ENCODE data around the gene XPNPEP1. TPM values are rescaled to one million over a fixed set of nuclear protein-coding genes. Genes with fewer than 3 reads are reported as not detected.

XPNPEP1 gene
- 10 to 100 TPM; 72.5 to 89.6 (median 81.6) TPM for polyA plus RNA-seq (ENCODE audit: insufficient read depth in 1 of 5, insufficient read length in 5 of 5, low replicate concordance in 1 of 5)
- long read RNA-seq, donor 1, transcript XPNPEP1-218 (21 exons, 2,539 nt) = major isoform, 12 of 20 reads
- long read RNA-seq, donor 1, transcript XPNPEP1-202 (7 exons, 881 nt) = minor isoform, 6 of 20 reads
- long read RNA-seq, donor 1, partial matches to known transcripts = 0 of 20 reads
- long read RNA-seq, donor 1, other reads (novel, unspliced or antisense) = 0 of 20 reads
- long read RNA-seq, donor 2, transcript XPNPEP1-218 (21 exons, 2,539 nt) = major isoform, 8 of 19 reads
- long read RNA-seq, donor 2, partial matches to known transcripts = 10 of 19 reads
- long read RNA-seq, donor 2, other reads (novel, unspliced or antisense) = 0 of 19 reads
- long read RNA-seq, donor 3, transcript XPNPEP1-218 (21 exons, 2,539 nt) = major isoform, 8 of 11 reads
- long read RNA-seq, donor 3, partial matches to known transcripts = 0 of 11 reads
- long read RNA-seq, donor 3, other reads (novel, unspliced or antisense) = 0 of 11 reads
- long read RNA-seq, donor 4, partial matches to known transcripts = 0 of 7 reads
- long read RNA-seq, donor 4, other reads (novel, unspliced or antisense) = 0 of 7 reads
- long read RNA-seq, donor 5, transcript XPNPEP1-218 (21 exons, 2,539 nt) = major isoform, 15 of 16 reads
- long read RNA-seq, donor 5, partial matches to known transcripts = 0 of 16 reads
- long read RNA-seq, donor 5, other reads (novel, unspliced or antisense) = 0 of 16 reads
- long read RNA-seq, donor 6, transcript XPNPEP1-218 (21 exons, 2,539 nt) = major isoform, 12 of 32 reads
- long read RNA-seq, donor 6, transcript XPNPEP1-202 (7 exons, 881 nt) = minor isoform, 6 of 32 reads
- long read RNA-seq, donor 6, partial matches to known transcripts = 10 of 32 reads
- long read RNA-seq, donor 6, other reads (novel, unspliced or antisense) = 0 of 32 reads
- long read RNA-seq, donor 7, transcript XPNPEP1-218 (21 exons, 2,539 nt) = major isoform, 9 of 28 reads
- long read RNA-seq, donor 7, partial matches to known transcripts = 14 of 28 reads
- long read RNA-seq, donor 7, other reads (novel, unspliced or antisense) = 0 of 28 reads
- long read RNA-seq, donor 8, partial matches to known transcripts = 0 of 5 reads
- long read RNA-seq, donor 8, other reads (novel, unspliced or antisense) = 0 of 5 reads

DNA sequence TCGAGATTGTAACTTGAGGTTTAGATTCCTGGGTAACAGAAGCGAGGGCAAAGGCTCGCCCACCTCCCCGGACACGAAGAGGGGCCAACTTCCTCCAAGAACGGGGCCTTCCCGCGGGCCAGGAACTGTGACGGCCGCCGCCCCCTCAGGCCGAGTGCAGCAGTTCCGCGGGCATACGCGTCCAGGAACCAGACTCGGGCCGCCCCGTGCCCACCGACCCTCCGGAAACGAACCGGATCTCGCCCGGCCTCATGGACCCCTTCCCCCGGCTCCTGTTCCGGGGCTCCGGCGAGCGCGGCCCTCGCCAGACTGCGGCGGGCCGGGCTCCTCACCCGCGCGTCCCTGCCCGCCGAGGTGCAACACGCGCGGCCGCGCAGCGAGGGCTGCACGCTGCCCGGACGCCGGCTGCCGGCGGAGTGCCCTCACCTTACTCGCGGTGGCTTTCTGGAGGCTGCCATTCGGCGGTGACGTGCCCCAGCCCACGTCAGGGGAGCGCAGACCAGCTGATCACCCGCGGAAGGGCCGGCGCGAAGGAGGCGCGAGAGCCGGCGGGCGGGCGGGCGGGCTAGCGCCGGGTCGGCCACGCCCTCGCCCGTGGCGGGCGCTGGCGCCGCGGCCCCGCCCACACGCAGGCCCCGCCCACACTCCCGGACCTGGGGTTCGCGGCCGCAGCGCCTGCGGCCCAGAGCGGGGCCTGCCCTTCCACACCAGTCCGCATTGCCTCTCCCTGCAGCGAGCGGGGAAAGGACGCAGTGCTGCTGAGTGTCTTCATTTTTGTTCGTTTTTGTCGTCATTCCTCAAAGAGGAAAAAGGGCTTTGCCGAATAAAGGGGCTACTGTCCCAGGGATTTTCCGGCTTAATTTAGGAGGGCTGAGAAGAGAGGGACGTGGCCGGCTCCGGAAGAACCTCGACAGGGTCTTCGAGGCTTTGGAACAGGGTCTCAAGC lies at the start of gene XPNPEP1:
Gene XPNPEP1 (minus strand): TSS at position 536 of the 946 bp plus-strand sequence. CDS start 78 bp downstream, at position 458.
- peak; percentile 84 for DNase-seq

- DNase-seq = no peak
Measured at GRCh38 chr10:109972372-109973001, 49.2 kb upstream of the XPNPEP1 start.

GRCh38 chr10:109971634-109972033 lies 48.3 kb upstream of the XPNPEP1 start:
- no peak for DNase-seq

DNA sequence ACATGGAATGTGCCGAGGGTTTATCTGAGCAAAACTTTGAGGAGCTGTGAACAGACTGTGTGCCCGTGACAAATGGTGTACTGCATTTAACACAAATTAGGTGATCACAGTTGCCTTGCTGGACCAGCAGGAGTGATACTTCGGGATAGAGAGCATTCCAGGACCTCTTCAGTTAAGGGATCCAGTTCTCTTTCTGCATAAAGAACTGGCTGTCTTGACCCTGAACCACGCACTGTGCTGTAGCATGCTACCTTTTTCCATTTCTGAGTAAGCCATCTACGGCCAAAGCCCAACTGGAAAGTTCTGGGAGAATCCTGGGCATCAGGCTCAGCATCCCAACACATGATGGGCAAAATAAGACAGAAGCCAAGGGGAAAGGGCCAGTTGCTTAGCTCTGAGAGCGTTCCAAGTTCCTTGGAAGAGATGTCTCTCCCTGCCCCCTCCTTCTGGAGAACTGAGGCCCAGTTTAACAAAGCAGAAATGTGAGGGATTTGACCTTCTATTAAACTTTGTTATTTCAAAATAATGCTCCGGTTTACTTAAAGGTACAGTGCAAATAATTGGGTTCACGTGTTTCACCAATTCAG lies 46.5 kb upstream of the XPNPEP1 start:
- peak in 1 of 2 donors; percentile 61 for DNase-seq

- DNase-seq = no peak
Measured at GRCh38 chr10:109968953-109969759, 45.8 kb upstream of the XPNPEP1 start.

DNA sequence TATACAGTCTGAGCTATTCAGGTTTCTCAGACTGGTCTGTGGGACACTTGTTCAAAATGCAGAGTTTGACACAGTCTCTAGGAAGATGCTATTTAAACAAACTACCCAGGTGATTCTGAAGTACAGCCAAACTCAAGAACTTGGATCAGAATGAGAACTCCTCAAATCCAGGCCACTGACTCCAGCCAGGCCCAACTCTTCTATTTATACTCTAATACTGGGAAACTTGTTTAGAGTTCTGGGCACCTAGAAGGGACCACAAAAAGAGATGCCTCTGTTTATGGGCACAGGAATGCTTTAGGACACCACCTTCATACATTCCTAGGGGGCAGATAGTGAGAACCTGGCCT lies 44.4 kb upstream of the XPNPEP1 start:
- DNase-seq = no peak

GRCh38 chr10:109966961-109967738 lies 43.8 kb upstream of the XPNPEP1 start:
- peak; percentile 79 to 87 for DNase-seq

GRCh38 chr10:109964318-109964717 lies 41.0 kb upstream of the XPNPEP1 start:
- no peak for DNase-seq

- no peak for DNase-seq
Measured at GRCh38 chr10:109963439-109963838, 40.1 kb upstream of the XPNPEP1 start.

DNA sequence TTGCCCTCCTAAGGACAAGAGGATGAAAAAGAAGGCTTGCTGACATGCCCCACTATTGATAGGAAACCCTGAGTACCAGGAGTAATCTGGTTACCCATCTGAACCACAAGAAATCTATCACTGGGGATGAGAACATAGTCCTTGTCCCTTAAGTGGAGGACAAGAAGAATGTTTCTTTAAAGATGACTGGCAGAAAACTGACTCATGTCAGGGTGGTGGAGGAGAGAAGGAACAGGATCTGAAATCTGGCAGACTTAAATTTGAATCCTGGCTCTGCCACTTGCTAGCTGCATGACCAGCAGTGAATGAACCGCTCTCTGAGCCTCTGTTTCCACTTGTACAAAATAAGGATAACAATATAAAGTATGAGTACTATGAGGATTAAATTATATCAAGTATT lies 38.9 kb upstream of the XPNPEP1 start:
- no peak for DNase-seq

DNA sequence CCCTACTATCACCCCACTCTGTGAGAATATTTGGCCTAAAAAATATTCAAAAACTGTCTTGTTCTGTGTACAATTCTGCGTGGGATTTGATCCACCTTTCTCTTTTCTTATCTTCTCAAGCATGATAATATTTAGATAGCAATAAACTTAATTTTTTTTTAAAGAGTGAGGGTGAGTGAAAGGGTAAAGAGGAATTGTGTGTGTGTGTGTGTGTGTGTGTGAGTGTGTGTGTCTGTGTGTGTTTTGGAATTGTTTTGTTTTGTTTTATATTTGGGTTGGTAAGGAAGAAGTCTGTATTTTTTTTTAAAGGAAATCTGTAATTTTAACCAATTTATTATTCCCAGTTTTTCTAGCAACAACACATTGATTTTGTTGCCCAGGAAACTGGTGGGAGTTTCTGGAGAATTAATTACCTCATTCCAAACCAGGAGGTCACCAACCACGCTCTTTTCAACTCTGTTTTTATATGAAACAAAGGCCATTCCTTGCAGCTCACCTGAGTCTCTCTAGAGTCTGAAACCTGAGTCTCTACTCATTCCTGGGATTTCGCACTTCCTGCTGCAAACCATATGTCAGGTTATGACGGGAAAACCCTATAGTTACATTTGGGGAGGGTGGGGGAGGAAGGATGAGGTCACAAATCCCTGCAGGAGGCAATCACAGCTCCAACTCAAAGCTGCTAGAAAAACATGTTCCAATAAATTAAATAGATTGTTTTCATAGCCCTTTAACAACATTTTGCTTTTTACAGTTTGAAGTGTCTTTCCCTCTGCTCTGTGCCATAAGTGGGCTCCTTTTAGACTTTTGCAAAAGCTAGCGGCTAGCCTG lies 38.1 kb upstream of the XPNPEP1 start:
- DNase-seq = no peak

DNA sequence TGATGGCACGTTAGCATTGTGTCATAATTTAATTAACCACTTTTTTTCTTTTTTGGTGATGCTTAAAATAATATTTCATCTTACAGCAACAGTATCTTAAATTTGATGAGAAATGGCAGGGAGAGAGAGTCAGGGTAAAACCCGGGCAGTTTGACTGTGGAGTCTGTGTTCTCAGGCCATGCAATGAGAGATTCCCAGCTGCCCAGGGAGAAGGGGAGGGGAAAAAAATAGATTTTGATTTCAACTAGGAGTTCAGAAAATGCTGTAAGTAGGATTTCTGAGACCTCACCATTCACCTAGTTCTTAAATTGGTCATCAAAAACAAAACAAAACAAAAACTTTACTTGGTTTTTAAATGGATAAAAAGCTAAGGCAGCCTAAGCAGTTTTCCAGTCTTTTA lies 37.4 kb upstream of the XPNPEP1 start:
- no peak for DNase-seq

- peak; percentile 81 to 89 for DNase-seq
Measured at GRCh38 chr10:109959259-109960145, 36.2 kb upstream of the XPNPEP1 start.

GRCh38 chr10:109958059-109958458 lies 34.7 kb upstream of the XPNPEP1 start:
- no peak for DNase-seq

GRCh38 chr10:109957092-109957797 lies 33.9 kb upstream of the XPNPEP1 start:
- no peak for DNase-seq
